ENCODE data around the gene PRPF4. TPM values are rescaled to one million over a fixed set of nuclear protein-coding genes. Genes with fewer than 3 reads are reported as not detected.

The PRPF4 gene
- total and polyA plus RNA-seq, 9 of the 15 experiments (the other 6 are each of a cell fraction or from before 2014, with no cell fraction given), result 25.8 to 66.0 (median 39.8) TPM

DNA sequence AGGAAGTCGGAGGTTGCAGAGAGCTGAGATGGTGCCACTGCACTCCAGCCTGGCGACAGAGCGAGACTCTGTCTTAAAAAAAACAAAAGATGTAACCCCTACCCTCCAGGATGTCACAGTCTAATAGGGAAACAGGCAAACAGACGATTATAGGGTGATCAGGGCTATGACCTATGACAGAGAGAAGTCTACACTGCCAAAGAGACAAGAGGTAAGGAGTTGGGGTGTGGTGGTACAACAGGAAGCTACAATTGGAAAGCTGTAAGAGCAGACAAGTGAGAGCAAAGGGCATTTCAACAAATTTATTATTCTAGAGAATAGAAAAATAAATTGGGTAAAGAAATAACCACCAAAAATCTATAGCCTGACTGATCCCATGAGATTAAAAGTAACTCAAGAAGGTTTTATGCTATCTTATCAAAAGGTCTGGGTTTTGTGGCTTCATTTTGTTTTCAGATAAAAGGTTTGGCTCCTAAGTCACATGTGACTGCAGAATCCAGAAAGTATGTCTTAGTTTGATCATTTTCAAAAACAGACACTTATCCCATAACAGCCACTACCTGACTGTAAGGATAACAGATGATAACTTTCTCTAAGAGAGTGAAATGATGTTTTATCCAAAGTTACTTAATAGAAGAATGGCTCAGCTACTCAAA is 7.4 kb upstream of the PRPF4 start:
- H3K27me3 ChIP-seq (ENCODE audit: control insufficient read depth in 2 of 2, insufficient read depth in 2 of 2, low read length in 2 of 2), result no peaks in the 10 kb centered on the region
- ATAC-seq (no peak), FAIRE-seq (no peak), DNase-seq (ENCODE audit: extremely low read depth in 1 of 4, low spot score in 3 of 4) (peak in 1 of 4 experiments; percentile 17)
- H3K9ac ChIP-seq (ENCODE audit: insufficient read depth in 1 of 2, low read depth in 2 of 2, low read length in 2 of 2), result no peak overlapping the region
- H3K4me3 ChIP-seq, result no peak overlapping the region
- ChIA-PET POLR2A (no interaction called here), CTCF (ENCODE audit: low intra/inter-chr PET ratio) (no interaction called here)
- H3K9me3 ChIP-seq (replicated peaks; ENCODE audit: control insufficient read depth, insufficient read depth, low read depth, low read length), result no peaks in the 10 kb centered on the region
- BruUV-seq (replicated peaks), result no TSS peak
- no peak overlapping the region for H3K27ac ChIP-seq (ENCODE audit: extremely low read depth, low read depth, low read length)
- in situ Hi-C loops (cut with MboI) (no loop called here), intact Hi-C loops (cut with micrococcal nuclease) (no loop called here)
- H3K4me2 ChIP-seq (ENCODE audit: insufficient read depth, low read length), result no peak overlapping the region
- peaks cover 50% of the 10 kb centered on the region for H3K36me3 ChIP-seq (ENCODE audit: control insufficient read depth, insufficient read depth, low read length)
- no peak overlapping the region for H2AFZ ChIP-seq (ENCODE audit: low read depth, low read length)
- peaks cover 0 to 4% of the 10 kb centered on the region in 2 experiments; a peak in 1 of 5 replicates for H3K4me1 ChIP-seq (replicated peaks in 1 of 2; ENCODE audit: control insufficient read depth in 2 of 2, insufficient read depth in 2 of 2, low read length in 2 of 2)
- H3K79me2 ChIP-seq (ENCODE audit: control insufficient read depth, insufficient read depth, low read length), result no peaks in the 10 kb centered on the region
- H4K20me1 ChIP-seq (replicated peaks; ENCODE audit: control insufficient read depth, insufficient read depth, low read length), result no peaks in the 10 kb centered on the region
- no peaks in the 10 kb centered on the region for H3K9me1 ChIP-seq (ENCODE audit: control insufficient read depth, insufficient read depth, low read length)
- WGBS (ENCODE audit: insufficient coverage, low coverage, missing lambda C conversion rate), result 78% methylated on average over 4 of the region's 4 CpGs
- TF ChIP-seq TEAD4 (IDR thresholded peaks at IDR 0.05; ENCODE audit: low read length), result peak; percentile 70
- TF ChIP-seq TEAD4 (CRISPR knock-in tag; IDR thresholded peaks at IDR 0.05; ENCODE audit: borderline replicate concordance), result no peak
- TF ChIP-seq ZSCAN29 (IDR thresholded peaks at IDR 0.05), result no peak
- TF ChIP-seq ZNF212 (CRISPR knock-in tag; IDR thresholded peaks at IDR 0.05), result no peak
- no peak for TF ChIP-seq TOE1 (IDR thresholded peaks at IDR 0.05; ENCODE audit: borderline replicate concordance)
- no peak for TF ChIP-seq TOE1 (CRISPR knock-in tag; IDR thresholded peaks at IDR 0.05; ENCODE audit: borderline replicate concordance, low read depth)
- no peak for TF ChIP-seq ELF2 (CRISPR knock-in tag; IDR thresholded peaks at IDR 0.05)
- TF ChIP-seq SAP30 (IDR thresholded peaks at IDR 0.05; ENCODE audit: borderline replicate concordance, insufficient read depth, low read depth, low read length, poor library complexity, severe bottlenecking), result no peak
- TF ChIP-seq CBFA2T2 (conservative IDR thresholded peaks at IDR 0.05), result peak; percentile 37; the same call in 1 of the 2 replicates
- TF ChIP-seq, protein P1, sequence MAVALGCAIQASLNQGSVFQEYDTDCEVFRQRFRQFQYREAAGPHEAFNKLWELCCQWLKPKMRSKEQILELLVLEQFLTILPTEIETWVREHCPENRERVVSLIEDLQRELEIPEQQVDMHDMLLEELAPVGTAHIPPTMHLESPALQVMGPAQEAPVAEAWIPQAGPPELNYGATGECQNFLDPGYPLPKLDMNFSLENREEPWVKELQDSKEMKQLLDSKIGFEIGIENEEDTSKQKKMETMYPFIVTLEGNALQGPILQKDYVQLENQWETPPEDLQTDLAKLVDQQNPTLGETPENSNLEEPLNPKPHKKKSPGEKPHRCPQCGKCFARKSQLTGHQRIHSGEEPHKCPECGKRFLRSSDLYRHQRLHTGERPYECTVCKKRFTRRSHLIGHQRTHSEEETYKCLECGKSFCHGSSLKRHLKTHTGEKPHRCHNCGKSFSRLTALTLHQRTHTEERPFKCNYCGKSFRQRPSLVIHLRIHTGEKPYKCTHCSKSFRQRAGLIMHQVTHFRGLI (CRISPR knock-in tag; IDR thresholded peaks at IDR 0.05), result no peak
- 0 out of 2 replicates have a peak, but pooled peaks have one; percentile 6 for TF ChIP-seq POLR2H (tag; IDR thresholded peaks at IDR 0.05; ENCODE audit: low read depth)
- TF ChIP-seq DACH1 (IDR thresholded peaks at IDR 0.05; ENCODE audit: partially characterized antibody), result no peak
- no peak for TF ChIP-seq GTF2A2 (tag; IDR thresholded peaks at IDR 0.05)
- TF ChIP-seq, protein P2, sequence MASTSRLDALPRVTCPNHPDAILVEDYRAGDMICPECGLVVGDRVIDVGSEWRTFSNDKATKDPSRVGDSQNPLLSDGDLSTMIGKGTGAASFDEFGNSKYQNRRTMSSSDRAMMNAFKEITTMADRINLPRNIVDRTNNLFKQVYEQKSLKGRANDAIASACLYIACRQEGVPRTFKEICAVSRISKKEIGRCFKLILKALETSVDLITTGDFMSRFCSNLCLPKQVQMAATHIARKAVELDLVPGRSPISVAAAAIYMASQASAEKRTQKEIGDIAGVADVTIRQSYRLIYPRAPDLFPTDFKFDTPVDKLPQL (IDR thresholded peaks at IDR 0.05; ENCODE audit: extremely low read depth, insufficient read length), result no peak
- peak; percentile 54 for TF ChIP-seq TAL1 (IDR thresholded peaks at IDR 0.05)
- TF ChIP-seq KDM2B (CRISPR knock-in tag; IDR thresholded peaks at IDR 0.05), result no peak
- TF ChIP-seq LEF1 (IDR thresholded peaks at IDR 0.05), result no peak
- TF ChIP-seq SIX5 (IDR thresholded peaks at IDR 0.05; ENCODE audit: borderline replicate concordance in 1 of 2, insufficient read depth in 1 of 2, low read depth in 1 of 2, low read length in 2 of 2), result no peak
- TF ChIP-seq ZKSCAN8 (CRISPR knock-in tag; IDR thresholded peaks at IDR 0.05), result no peak
- no peak for TF ChIP-seq ZNF239 (CRISPR knock-in tag; IDR thresholded peaks at IDR 0.05)
- peak; percentile 68 for TF ChIP-seq CBFA2T3 (IDR thresholded peaks at IDR 0.05)
- no peak for TF ChIP-seq ARID1B (IDR thresholded peaks at IDR 0.05)
- TF ChIP-seq PRMT5 (CRISPR knock-in tag; IDR thresholded peaks at IDR 0.05), result no peak

Measured in K562 (cell line).